Measurements from ENCODE around the gene KCNA4.
"Not testable (repeated sequence)": the region's sequence is repeated elsewhere in the genome, so short reads cannot be mapped to it uniquely, and the experiment has no call there.

DNA sequence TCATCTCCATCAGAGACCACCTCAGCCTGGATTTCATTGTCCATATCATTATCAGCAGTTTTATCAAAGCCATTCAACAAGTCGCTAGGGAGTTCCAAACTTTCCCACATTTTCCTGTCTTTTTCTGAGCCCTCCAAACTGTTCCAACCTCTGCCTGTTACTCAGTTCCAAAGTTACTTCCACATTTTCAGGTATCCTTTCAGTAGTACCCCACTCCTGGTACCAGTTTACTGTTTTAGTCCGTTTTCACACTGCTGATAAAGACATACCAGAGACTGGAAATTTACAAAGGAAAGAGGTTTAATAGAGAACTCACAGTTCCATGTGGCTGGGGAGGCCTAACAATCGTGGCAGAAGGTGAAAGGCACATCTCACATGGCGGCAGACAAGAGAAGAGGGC is 17.9 kb upstream of the KCNA4 start:
- TF ChIP-seq, protein P1, sequence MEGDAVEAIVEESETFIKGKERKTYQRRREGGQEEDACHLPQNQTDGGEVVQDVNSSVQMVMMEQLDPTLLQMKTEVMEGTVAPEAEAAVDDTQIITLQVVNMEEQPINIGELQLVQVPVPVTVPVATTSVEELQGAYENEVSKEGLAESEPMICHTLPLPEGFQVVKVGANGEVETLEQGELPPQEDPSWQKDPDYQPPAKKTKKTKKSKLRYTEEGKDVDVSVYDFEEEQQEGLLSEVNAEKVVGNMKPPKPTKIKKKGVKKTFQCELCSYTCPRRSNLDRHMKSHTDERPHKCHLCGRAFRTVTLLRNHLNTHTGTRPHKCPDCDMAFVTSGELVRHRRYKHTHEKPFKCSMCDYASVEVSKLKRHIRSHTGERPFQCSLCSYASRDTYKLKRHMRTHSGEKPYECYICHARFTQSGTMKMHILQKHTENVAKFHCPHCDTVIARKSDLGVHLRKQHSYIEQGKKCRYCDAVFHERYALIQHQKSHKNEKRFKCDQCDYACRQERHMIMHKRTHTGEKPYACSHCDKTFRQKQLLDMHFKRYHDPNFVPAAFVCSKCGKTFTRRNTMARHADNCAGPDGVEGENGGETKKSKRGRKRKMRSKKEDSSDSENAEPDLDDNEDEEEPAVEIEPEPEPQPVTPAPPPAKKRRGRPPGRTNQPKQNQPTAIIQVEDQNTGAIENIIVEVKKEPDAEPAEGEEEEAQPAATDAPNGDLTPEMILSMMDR (IDR thresholded peaks at IDR 0.05) = not testable (repeated sequence)
- TF ChIP-seq POLR2A (IDR thresholded peaks at IDR 0.05) = not testable (repeated sequence)
